ENCODE results near the gene CPXM2. TPM values are rescaled to one million over a fixed set of nuclear protein-coding genes. Genes with fewer than 3 reads are reported as not detected.

Gene CPXM2
- total RNA-seq, 1 donor from 2014 or later, result 0.26 TPM

DNA sequence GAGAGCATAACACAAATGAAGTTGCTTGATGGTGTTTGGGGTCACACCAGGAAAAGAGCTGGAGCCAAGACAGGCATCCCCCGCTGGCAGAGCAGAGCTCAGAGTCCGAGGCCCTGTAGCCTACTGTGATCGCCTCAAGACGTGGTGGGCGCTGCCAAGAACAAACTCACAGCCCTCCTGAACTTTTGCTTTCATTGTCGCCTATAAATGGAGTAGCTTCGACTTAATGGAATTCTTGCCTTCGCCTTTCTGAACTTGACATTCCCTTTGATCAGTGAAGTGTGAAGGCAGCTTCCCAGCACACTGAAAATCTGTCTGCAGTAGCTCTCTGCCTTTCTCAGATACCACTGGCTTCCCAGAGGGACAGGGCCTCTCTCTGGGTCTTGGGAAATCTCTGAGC, 21.3 kb downstream of the CPXM2 start:
- no peak for DNase-seq (ENCODE audit: low read depth in 2 of 2)

GRCh38 chr10:123869020-123869414, 22.6 kb downstream of the CPXM2 start:
- no peak for DNase-seq (ENCODE audit: low read depth in 2 of 2)

DNA sequence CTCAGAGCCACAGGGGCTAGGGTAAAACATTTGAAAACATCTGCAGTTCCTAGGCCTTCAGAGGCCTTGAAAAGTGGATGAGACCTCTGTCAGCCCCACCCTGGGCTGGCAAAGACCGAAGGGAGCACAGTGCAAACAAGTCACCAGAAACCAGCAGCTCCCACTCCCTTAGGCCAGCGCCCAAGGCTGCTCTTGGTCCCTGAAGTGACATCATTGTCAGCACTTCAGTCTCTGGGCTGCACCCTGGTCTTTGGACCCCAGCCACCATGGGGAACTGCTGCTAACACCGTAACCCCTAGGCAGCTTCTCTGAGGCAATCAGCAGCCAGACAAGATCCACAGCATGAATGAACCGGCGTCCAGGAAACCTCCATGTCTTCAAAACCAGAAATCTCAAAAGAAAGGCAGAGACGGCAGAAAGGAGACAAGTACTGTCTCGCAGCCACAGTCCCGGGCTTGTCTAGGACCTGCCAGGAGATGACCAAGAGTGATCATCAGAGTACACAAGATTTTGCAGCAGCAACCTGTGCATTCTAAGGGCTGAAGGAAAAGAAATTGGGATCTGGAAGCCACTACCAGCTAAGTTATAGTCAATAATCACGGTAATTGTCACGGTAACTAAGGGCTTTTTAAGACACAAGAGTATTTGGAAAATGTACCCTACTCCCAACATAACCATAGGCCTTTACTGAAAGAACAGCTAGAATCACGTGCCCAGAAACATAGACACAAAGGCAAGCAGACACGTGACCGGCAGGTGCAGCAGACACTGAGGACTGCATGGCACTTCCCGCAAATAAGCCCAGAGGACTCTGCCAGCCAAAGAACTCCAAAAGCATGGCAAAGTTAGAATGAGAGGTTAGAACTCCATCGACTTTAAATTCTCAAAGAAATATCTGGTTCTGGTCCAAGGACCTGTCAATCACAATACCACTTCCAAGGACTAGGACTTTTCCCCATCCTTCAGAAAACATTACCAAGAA, 23.3 kb downstream of the CPXM2 start:
- DNase-seq (ENCODE audit: low read depth in 2 of 2), result no peak

GRCh38 chr10:123865880-123866279, 25.7 kb downstream of the CPXM2 start:
- no peak for DNase-seq (ENCODE audit: low read depth in 2 of 2)

DNA sequence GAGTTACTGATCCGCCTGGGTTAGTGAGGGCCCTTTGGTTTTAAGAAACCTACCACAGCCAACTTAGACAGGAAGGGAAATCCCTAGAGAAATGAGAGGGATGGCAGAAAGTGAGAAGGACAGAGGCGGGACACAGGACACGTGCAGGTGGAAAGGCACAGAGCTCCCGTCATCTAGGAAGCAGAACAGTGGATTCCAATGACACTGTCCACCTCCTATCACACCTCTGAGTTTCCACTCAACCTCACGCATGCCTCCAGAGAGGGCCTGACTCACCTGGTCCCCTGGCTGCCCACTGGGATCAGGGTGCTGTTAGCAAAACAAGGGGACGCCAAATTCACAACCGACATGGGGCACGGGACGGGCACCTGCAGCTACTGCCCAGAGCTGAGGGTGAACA, 26.3 kb downstream of the CPXM2 start:
- no peak for DNase-seq (ENCODE audit: low read depth in 2 of 2)

DNA sequence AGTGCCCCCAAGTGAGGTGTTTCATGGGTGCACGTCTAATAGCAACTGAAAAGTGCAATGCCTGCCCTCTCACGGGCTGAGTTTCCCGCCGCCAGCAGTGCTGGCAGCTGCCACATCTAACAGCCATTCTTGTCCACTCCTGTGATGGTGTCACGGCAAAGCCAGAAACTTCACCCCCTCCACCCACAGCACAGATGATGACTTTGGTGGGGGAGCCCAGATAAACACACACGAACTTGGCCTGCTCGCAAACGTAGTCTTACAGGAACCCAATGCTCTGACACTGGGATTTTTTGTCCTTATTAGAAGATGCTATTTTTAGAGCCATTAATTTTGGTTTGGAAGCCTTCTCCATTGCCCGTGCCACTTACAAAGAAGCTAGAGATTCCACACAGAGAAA, 26.7 kb downstream of the CPXM2 start:
- no peak for DNase-seq (ENCODE audit: low read depth in 2 of 2)

DNA sequence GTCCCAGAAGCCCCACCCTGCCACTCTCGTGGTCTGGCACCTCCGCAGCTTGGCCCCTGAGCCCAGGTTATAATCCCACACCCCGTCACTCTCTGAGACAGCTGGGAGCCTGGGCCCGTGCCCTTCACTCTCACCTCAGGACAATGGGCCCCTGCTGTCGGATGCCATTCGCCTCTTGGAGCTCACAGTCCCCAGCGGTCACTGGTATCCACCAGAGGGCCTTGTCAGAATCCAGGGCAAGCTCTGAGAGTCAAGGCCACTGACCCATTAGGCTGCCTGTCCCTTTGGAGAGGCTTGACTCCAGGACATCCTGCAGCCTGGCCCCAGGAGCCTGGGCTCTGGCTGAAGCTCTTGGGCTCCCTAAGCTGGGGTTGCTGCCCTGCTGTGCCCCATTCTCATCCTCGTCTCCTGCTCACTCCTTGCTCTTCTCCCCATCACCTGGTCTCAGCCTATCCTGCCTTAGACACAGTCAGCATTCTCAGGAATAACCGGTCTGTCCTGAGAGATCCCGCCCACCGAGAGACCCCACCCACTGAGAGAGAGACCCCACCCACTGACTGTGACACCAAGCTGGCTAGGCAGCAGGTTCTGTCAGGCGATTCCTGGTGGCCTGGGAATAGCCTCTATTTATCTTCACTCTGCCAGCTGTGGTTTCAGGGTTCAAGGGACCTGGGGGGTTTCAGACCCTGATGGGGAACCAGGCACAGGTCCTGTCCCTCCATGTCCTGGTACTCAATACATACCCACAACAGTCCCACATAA, 27.7 kb downstream of the CPXM2 start:
- no peak for DNase-seq (ENCODE audit: low read depth in 2 of 2)

DNA sequence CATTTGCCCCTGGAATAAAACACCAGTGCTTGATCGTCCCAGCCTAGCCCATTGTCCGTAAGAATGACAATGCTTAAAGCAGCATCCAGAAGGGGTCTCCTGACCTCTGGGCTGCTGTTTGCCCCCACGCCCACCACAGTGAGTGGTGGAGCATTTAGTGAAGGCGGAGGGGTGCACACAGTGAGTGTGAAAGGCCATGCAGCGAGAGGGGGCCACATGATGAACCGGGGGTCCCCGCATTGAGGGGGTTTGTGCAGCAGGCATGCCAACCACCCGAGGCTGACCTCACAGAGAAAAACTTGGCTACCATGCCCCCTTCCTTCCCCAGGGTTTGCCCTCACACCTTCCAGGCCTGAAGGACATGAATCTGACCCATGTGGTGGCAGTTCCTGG, 28.4 kb downstream of the CPXM2 start:
- no peak for DNase-seq (ENCODE audit: low read depth in 2 of 2)

DNA sequence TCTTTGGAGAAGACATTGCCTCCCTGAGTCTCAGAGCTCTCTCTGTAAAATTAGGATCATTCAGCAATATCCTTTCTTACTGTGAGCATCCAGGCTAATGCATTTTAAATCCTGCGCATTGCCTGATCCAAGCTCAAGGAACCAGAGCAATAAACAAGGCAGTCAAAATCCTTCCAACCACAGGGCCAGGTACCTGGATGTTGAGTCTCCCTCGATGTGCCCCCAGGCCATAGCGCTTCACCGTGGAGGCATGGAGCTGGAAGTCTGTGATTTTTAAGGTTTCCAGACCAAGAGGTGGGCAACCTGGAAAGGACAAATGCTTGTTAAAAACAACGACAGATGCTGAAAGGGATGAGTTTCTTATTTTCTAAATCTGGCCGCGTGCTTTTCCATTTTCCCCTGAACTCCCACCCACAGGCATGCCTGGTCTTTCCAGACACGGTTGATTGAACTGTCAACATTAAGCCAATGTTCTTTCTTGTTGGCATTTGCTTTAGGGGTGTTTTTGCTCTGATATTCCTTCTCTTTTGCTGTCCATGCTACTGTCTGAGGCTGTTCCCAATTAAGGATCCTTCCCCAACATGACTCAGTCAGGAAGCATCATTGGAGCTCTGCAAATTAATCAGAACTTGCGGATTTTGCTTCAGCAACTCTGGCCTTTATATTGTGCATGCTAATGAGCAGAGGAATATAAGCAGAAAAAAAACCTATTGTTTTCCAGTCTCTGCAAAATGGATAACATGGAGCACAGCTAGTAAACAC, 29.0 kb downstream of the CPXM2 start:
- DNase-seq (ENCODE audit: low read depth in 2 of 2), result no peak

DNA sequence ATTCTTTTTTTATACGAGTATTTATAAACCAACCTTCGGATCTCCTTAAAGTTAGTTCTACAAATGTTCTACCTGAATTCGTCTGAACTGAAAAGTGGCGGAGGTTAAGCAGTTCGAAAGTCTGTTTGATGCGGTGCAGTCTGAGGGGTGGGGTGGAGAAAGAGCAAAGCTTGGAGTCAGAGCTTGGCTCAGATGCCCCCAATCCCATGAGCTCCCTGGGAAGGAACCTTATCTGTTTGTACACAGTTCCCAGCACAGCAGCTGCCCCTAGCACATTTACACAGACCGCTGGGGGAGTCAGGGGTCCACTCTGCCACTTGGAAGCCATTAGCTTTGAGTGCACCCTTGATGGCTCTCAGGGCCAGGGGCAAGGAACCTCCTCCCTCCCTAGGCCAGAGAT, 30.8 kb downstream of the CPXM2 start:
- DNase-seq (ENCODE audit: low read depth in 2 of 2), result no peak

DNA sequence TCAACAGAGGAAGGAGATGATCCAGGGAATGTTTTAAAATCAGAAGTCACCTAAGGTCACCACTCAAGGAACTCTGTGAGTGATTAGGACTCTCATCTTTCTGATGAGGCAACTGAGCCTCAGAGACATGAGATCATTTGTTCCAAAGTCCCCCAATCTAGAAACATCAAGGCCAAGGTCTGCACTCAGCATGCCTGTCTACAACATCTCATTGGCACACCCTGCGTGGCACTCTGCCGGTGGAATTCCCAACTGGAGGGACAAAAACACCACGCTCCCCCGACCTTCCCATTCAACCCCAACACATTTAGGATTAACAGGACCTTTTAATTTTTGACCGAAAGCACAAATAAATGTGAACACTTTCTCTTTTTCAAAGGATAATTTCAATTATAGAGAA, 31.4 kb downstream of the CPXM2 start:
- DNase-seq (ENCODE audit: low read depth in 2 of 2), result no peak

DNA sequence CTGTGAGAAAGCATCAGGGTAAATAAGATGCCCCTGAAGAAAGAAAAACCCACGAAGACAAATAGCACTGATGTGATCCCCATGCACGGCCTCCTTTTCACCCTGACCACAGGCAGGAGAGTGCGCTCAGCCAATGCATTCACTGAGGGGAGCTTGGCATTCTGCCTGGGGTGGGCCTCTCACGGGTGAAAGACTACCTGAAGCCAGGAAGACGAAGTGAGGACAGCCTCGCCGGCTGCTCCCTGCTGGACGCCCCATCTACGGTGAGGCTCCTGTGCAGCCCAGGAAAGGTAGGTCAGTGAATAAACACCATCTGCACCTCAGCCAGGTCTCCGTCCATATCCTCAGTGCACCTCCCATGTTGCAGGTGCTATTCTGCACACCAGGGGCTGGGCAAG, 32.0 kb downstream of the CPXM2 start:
- DNase-seq (ENCODE audit: low read depth in 2 of 2), result no peak

DNA sequence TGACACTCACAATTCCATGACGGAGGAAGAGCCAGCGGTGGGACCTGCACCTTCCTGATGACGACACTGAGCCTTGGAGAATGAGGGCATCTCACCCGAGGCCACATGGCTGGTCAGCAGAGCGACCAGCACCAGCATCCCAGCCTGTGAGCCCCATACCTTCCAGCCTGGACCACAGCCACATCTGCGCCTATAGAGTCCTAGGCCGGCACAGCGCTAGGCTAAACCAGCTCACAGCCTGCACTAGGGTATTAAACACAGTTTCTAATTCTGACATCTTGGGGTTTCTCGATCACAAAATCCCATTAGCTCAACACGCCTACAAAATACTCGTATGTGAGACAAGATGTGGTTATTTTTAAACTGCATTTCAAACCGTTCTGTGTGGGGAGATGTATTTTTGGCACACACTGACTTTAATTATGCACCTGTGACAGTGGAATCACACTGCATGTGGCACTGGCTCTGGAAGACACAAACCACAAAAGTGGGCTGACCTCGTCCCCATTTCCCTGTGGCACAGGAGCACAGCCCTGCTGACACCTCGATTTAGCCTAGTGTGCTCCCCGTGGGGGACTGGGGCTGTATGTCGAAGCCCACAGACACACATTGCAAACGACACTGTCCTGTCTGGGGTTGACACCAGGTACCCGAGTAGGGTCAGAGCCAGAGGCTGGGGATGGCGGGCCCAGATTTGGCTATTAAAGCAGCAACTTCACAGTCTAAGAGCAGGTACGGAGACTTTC, 32.5 kb downstream of the CPXM2 start:
- no peak for DNase-seq (ENCODE audit: low read depth in 2 of 2)

DNA sequence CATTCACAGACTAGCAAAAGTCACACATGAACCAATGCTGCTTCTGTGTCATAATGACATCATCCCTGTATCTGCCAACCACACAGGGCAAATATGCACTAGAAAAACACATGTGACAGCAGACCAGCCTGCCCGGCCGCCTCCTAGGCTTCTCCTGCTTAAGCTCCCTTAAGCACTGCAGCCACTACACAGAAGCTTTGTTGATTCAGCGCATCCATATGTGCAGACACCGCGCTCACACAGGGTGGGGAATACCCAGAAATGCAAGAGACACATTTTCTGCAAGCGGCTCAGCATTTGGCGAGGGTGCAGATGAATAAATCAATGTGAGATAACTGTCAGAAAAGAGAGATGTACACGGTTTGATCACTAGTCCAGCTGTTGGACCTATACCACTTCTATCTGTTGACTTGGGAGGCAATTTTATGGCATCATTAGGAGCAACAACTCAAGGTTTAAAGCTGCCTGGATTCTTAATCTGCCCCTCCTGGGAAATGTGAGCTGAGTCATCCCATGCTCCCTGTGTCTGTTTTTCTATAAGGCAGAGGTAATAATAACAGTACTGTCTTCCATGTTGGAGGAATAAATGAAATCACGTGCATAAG, 33.4 kb downstream of the CPXM2 start:
- DNase-seq (ENCODE audit: low read depth in 2 of 2), result no peak

DNA sequence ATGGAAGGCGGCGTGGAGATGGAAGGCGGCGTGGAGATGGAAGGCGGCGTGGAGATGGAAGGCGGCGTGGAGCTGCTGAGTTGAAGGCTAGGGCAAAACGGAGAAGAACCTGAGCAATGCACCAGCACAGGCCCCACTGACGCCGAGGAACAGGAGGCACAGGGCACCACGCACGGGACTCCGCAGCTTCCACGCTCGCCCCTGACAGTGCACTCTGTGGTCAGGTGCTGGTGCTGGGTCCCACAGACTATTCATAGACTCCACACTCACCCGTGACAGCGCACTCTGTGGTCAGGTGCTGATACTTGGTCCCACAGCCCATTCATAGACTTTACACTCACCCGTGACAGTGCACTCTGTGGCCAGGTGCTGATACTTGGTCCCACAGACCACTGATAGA, 34.0 kb downstream of the CPXM2 start:
- DNase-seq (ENCODE audit: low read depth in 2 of 2), result no peak

- DNase-seq (ENCODE audit: low read depth in 2 of 2), result no peak
These were observed 36.5 kb downstream of the CPXM2 start for GRCh38 chr10:123855008-123855684.

GRCh38 chr10:123854498-123854897, 37.1 kb downstream of the CPXM2 start:
- DNase-seq (ENCODE audit: low read depth in 2 of 2), result no peak

DNA sequence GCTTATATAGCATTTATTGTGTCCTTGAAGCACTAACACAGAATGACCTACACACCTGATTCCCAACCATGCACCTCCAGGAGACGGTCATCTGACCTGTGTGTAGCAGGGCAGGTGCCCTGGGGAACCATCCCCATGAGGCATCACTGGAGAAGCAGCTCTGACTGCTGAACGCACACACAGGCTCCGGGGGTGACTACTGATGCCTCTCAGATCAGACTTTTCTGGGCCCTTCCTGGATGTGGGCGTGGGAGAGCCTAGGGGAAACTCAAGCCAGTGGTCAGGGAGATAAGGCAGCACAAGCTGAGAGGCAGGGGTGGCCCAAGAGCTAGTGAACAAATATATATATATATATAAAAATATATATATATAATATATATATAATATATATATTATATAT, 37.6 kb downstream of the CPXM2 start:
- no peak for DNase-seq (ENCODE audit: low read depth in 2 of 2)

GRCh38 chr10:123852411-123852951, 39.1 kb downstream of the CPXM2 start:
- DNase-seq (ENCODE audit: low read depth in 2 of 2), result no peak
